ENCODE data around the gene NT5DC2. TPM values are rescaled to one million over a fixed set of nuclear protein-coding genes. Genes with fewer than 3 reads are reported as not detected.
"Not testable (repeated sequence)": the region's sequence is repeated elsewhere in the genome, so short reads cannot be mapped to it uniquely, and the experiment has no call there.

NT5DC2 gene
- total RNA-seq, 6 experiments from 2014 or later = 1.1 to 12.5 (median 3.9) TPM

GRCh38 chr3:52529376-52530333 lies 4.0 kb downstream of the NT5DC2 start:
- intact Hi-C loops (cut with DNase I) = no loop called here
- 95% methylated on average over 3 of the region's 12 CpGs for WGBS (ENCODE audit: insufficient coverage, low coverage, low lambda C conversion rate, missing lambda C conversion rate)
- H3K9me3 ChIP-seq = no peaks in the 10 kb centered on the region
- H3K27me3 ChIP-seq = no peaks in the 10 kb centered on the region
- no peaks in the 10 kb centered on the region for H3K36me3 ChIP-seq
- no peaks in the 10 kb centered on the region for H3K4me1 ChIP-seq
- no peak overlapping the region for H3K4me3 ChIP-seq
- H3K27ac ChIP-seq = no peak overlapping the region
- peak in 1 of 4 donors; percentile 4 for ATAC-seq
- TF ChIP-seq CTCF (IDR thresholded peaks at IDR 0.05) (no peak), POLR2A (IDR thresholded peaks at IDR 0.05) (no peak)
- peak in 2 of 3 donors; percentile 23 to 49 for DNase-seq

DNA sequence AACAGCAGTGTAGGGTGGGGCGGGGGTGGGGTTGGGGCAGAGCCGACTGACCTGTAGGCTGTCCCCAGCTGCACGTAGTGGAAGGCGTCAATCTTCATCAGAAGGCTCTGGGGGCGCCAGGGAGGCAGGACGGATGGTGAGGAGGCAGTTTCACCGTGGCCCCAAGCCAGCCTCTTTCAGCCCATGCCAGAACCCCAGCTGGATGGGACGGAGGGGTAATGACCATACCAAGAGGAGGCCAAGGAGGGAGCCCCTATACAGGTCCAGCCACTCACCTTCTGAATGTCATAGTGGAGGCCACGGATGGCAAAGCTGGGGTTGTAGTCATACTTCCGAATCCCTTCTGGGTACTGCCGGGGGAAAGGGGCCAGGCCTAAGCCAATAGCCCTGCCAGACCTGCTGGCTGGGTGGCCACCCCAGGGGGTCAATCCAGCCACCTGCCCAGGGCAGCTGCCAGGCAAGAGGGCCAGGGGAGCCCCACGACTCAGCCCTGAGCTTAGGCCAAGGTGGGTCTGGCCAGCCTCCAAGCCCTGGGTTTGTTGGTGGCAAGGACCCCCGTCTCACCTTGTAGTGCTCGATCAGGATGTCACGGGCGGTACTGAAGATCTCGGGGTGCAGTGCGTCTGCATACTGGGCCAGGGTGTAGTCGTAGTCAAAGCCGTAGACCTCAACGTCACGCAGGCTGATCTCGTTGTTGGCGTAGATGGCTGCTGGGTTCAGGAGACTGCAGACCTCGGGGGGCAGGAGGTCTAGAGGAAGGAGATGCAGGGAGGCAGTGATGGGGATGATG lies 4.9 kb downstream of the NT5DC2 start:
- H3K36me3 ChIP-seq = no peaks in the 10 kb centered on the region
- H3K4me3 ChIP-seq = no peak overlapping the region
- peak in 2 of 3 donors; percentile 16 to 47 for DNase-seq
- WGBS (ENCODE audit: insufficient coverage, low coverage, low lambda C conversion rate, missing lambda C conversion rate) = 94% methylated on average over 7 of the region's 25 CpGs
- H3K9me3 ChIP-seq = no peaks in the 10 kb centered on the region
- H3K27ac ChIP-seq = no peak overlapping the region
- TF ChIP-seq POLR2A (IDR thresholded peaks at IDR 0.05) (no peak), CTCF (IDR thresholded peaks at IDR 0.05) (no peak)
- no peak for ATAC-seq
- H3K4me1 ChIP-seq = no peaks in the 10 kb centered on the region
- no peaks in the 10 kb centered on the region for H3K27me3 ChIP-seq
- intact Hi-C loops (cut with DNase I) = no loop called here

DNA sequence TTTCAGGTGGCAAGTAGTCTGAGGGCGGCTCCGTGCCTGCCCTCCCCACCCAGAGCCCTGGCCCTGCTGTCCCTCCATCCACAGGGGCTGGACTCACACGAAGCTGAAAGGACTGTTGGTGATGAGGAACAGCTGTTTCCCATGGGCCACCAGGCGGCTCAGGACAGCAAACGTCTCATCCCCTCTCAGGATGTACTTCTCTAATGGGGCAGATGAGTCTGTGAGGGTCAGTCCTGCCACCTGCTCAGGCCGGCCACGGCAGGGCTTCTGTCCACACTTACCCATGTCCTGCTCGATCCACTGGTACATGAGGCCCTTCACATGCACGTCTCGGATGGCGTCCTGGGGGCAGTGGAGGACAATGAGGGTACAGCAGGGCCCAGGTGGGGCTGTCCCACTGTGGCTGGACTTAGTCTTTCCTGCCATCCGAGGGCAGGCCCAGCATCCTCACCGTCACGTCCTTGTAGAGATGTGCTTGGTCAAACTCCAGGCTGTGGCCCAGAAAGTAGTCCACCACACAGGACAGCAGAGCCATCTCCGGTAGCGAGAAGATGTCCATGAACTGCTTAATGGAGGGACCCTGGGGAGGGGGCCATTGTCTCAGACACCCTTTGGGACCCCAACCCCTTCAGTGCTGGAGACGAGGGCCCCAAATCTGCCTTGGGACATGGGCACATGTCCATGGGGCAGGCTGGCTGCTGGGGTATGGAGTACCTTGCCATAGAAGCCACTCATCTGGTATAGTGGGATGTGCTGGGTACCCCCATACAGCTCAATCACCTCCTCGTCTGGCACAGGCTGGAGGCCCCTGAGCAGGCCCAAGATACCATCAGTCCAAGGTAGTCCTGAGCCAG lies 5.7 kb downstream of the NT5DC2 start:
- TF ChIP-seq CTCF (IDR thresholded peaks at IDR 0.05) = no peak
- no peak for TF ChIP-seq POLR2A (IDR thresholded peaks at IDR 0.05)
- intact Hi-C loops (cut with DNase I) = no loop called here
- Histone ChIP-seq H3K36me3 (no peaks in the 10 kb centered on the region), H3K4me1 (no peaks in the 10 kb centered on the region), H3K9me3 (no peaks in the 10 kb centered on the region), H3K27ac (no peak overlapping the region), H3K4me3 (no peak overlapping the region), H3K27me3 (no peaks in the 10 kb centered on the region)
- DNase-seq (peak in 1 of 3 donors; percentile 16), ATAC-seq (no peak)
- WGBS (ENCODE audit: insufficient coverage, low coverage, low lambda C conversion rate, missing lambda C conversion rate) = 93% methylated on average over 3 of the region's 18 CpGs

DNA sequence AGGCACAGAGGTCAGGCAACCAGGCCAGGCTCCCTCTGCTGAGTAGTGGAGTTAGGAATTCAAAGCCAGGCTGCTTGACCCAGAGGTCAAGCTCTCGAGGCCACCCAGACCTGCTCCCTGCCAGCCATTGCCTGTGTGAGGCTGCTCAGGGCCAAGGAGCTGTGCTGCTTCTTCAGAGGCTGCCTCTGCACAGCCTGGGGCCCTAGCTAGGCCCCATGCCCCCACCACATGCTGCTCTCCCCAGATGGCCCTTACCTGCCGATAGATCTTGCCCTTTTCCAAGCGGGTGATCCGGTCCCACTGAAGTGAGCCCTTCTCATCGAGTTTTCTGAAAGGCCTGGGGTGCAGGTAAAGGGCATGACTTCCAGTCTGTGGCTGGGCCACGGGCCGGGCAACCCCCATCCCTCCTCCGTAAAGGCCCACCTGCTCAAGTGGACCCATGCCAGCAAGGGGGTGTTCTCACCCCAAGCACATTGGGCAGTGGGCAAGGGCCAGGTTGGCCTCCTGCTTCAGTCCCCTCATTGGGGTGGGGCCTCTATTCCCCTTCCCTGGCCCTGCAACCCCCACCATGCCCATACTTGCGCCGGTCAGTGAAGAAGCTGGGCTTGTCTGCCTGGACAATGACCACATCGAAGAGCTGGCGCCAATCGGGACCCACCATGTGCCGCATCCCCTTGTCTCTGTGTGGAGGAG lies 6.5 kb downstream of the NT5DC2 start:
- peak in 3 of 4 donors; percentile 1 to 32 (median 22) for ATAC-seq
- DNase-seq = peak; percentile 21 to 55 (median 44)
- no peaks in the 10 kb centered on the region for H3K4me1 ChIP-seq

DNA sequence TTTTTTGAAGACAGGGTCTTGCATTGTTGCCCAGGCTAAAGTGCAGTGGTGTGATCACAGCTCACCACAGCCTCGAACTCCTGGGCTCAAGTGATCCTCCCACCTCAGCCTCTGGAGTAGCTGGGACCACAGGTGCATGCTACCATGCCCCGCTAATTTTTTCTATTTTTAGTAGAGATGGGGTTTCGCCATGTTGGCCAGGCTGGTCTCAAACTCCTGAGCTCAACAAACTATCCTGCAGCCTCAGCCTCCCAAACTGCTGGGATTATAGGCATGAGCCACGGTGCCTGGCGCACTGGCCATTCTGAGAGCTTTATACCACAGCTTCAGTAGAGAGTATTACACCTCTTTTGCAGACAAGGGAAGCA lies 7.0 kb downstream of the NT5DC2 start:
- H3K9me3 ChIP-seq; intact Hi-C loops (cut with DNase I); H3K27me3 ChIP-seq; H3K27ac ChIP-seq; H3K4me1 ChIP-seq; DNase-seq; ATAC-seq; H3K4me3 ChIP-seq; H3K36me3 ChIP-seq: not testable (repeated sequence)
- 86% methylated on average over 5 of the region's 5 CpGs for WGBS (ENCODE audit: insufficient coverage, low coverage, low lambda C conversion rate, missing lambda C conversion rate)

More for the DNA sequence above, 6.5 kb downstream of the NT5DC2 start:
- Histone ChIP-seq H3K36me3 (no peaks in the 10 kb centered on the region), H3K27ac (no peak overlapping the region), H3K9me3 (no peaks in the 10 kb centered on the region), H3K4me3 (no peak overlapping the region), H3K27me3 (no peaks in the 10 kb centered on the region)
- WGBS (ENCODE audit: insufficient coverage, low coverage, low lambda C conversion rate, missing lambda C conversion rate) = 87% methylated on average over 3 of the region's 14 CpGs
- intact Hi-C loops (cut with DNase I) = no loop called here
- TF ChIP-seq POLR2A (IDR thresholded peaks at IDR 0.05) = no peak
- no peak for TF ChIP-seq CTCF (IDR thresholded peaks at IDR 0.05)
